Tibial nerve (tissue), 4 donors: ENCODE measurements around the gene CDKL2.

Experiments
- CTCF ChIP-seq, 5 experiments: fragments of 200-600 bp in 3 of 5; fragments of 450-650 bp in 2 of 5; sonication (generic) in 3 of 5; IDR thresholded peaks; one replicate each; pipeline ENCODE4 v1.5.1; 2016 to 2019; ENCODE audit warnings: antibody characterized with exemption in 5 of 5, mild to moderate bottlenecking in 3 of 5, moderate library complexity in 2 of 5
- EP300 ChIP-seq, 2 donors: sonication (generic); formaldehyde crosslinking; IDR thresholded peaks; one replicate each; pipeline ENCODE4 v1.6.1; 2017; ENCODE audit warnings: antibody characterized with exemption in 2 of 2, mild to moderate bottlenecking in 1 of 2
- POLR2A ChIP-seq, 2 donors: fragments of 450-650 bp; IDR thresholded peaks; one replicate each; pipeline ENCODE4 v1.6.1; 2017; ENCODE audit warnings: antibody characterized with exemption in 2 of 2, mild to moderate bottlenecking in 2 of 2, moderate library complexity in 2 of 2

- no peak for TF ChIP-seq POLR2A (IDR thresholded peaks at IDR 0.05)
- no peak for TF ChIP-seq CTCF (IDR thresholded peaks at IDR 0.05)
- TF ChIP-seq EP300 (IDR thresholded peaks at IDR 0.05), result no peak
Measured at GRCh38 chr4:75668596-75668995, 38.3 kb upstream of the CDKL2 start.
